Measurements from ENCODE around the gene LIMK2.
A peak's percentile ranks its signal among the peaks of the same experiment; 100 is the strongest.
"Not testable (repeated sequence)": the region's sequence is repeated elsewhere in the genome, so short reads cannot be mapped to it uniquely, and the experiment has no call there.

LIMK2 gene

DNA sequence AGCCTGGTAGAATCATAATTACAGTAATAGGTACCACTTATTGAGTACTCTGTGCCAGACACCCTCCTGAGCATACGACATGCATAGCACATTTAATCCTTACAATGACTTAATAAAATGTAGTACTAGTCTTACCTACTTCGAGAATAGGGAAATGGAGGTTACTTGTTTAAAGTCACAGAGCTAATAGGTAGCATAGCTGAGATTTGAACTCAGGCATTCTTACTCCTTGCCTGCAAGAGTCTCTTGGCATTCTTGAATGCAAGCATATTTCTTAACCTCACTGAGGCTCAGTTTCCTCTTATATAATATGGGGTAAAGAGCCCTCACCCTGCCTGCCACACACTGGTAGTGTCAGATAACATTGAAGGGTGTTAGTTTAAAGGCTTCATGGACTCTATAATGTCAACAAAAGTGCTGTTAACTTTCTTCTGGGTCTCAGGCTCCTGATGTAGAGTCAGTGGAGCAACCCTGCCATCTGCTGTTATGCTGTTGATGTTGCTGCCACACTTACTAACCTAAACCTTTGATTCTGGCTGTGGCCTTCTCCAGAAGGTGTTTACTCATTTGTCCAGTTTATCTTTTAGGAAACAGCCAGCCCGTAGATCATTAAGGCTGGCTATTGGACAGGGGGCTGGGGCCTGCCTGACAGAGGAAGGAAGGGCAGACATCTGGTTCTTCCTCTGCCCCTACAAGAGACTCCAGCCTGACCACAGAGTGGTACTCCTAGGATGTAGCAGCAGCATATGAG is 18.9 kb downstream of the LIMK2 start:
- TF ChIP-seq, protein P1, sequence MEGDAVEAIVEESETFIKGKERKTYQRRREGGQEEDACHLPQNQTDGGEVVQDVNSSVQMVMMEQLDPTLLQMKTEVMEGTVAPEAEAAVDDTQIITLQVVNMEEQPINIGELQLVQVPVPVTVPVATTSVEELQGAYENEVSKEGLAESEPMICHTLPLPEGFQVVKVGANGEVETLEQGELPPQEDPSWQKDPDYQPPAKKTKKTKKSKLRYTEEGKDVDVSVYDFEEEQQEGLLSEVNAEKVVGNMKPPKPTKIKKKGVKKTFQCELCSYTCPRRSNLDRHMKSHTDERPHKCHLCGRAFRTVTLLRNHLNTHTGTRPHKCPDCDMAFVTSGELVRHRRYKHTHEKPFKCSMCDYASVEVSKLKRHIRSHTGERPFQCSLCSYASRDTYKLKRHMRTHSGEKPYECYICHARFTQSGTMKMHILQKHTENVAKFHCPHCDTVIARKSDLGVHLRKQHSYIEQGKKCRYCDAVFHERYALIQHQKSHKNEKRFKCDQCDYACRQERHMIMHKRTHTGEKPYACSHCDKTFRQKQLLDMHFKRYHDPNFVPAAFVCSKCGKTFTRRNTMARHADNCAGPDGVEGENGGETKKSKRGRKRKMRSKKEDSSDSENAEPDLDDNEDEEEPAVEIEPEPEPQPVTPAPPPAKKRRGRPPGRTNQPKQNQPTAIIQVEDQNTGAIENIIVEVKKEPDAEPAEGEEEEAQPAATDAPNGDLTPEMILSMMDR (conservative IDR thresholded peaks at IDR 0.05; ENCODE audit: low read depth, low read length), result peak; percentile 97
- no peak overlapping the region for H3K4me3 ChIP-seq (ENCODE audit: low read depth, low read length)
- peak; percentile 88 for DNase-seq (ENCODE audit: low read depth)

- DNase-seq (ENCODE audit: low read depth), result no peak
- H3K4me3 ChIP-seq (ENCODE audit: low read depth, low read length), result no peak overlapping the region
- TF ChIP-seq, protein P1 (conservative IDR thresholded peaks at IDR 0.05; ENCODE audit: low read depth, low read length), result no peak
Measured at GRCh38 chr22:31233001-31233400, 20.9 kb downstream of the LIMK2 start.

- TF ChIP-seq, protein P1 (conservative IDR thresholded peaks at IDR 0.05; ENCODE audit: low read depth, low read length), result no peak
- peak; percentile 19 for DNase-seq (ENCODE audit: low read depth)
- no peak overlapping the region for H3K4me3 ChIP-seq (ENCODE audit: low read depth, low read length)
Measured at GRCh38 chr22:31235081-31235480, 23.0 kb downstream of the LIMK2 start.

GRCh38 chr22:31236044-31236443 is 23.9 kb downstream of the LIMK2 start:
- H3K4me3 ChIP-seq (ENCODE audit: low read depth, low read length); DNase-seq (ENCODE audit: low read depth): not testable (repeated sequence)

DNA sequence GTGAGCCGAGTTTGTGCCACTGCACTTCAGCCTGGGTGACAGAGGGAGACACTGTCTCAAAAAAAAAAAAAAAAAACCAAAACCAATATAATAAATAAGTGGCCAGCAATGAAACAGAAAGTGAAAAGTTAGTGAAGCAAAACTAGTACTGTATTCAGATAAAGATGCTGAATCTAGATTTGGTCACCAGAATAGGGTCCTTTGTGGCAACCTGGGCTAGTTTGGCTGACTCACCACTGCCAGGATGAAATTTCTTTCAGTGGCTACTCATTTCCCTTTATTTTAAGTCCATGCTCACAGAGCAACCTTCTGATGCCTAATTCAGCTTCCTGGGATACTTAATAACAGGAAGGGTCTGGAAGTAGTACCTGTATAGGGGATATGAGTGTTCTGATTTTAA is 26.0 kb downstream of the LIMK2 start:
- TF ChIP-seq, protein P1 (conservative IDR thresholded peaks at IDR 0.05; ENCODE audit: low read depth, low read length), result no peak
- DNase-seq (ENCODE audit: low read depth), result no peak
- H3K4me3 ChIP-seq (ENCODE audit: low read depth, low read length), result no peak overlapping the region

DNA sequence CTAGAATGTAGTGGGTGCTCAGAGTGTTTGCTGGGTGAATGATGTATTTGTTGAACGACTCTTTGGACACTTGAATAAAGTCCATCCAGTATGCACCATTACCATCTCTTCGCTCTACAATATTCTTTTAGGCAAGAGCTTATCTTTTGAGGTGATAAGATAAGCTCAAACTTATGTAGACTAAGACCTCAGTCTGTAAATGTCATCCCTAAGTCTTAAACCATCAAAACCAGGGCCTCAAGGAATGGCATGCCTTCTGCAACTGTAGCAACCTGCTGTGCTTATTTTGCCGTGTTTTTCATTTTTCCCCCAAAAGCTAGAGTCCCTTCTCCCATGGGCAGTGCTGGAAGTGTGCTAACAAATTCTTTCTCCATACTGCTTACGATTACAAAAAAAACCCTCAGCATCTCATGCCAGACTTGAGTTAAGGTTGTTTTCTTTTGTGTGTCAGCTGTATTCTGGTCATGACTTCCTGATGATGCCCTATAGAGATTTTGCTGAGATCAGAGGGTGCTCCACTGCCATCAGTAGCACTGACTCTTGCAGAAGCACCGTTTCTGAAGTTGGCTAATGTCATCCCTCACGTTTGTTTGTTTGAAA is 27.8 kb downstream of the LIMK2 start:
- peak; percentile 68 for DNase-seq (ENCODE audit: low read depth)
- TF ChIP-seq, protein P1 (conservative IDR thresholded peaks at IDR 0.05; ENCODE audit: low read depth, low read length), result no peak
- H3K4me3 ChIP-seq (ENCODE audit: low read depth, low read length), result no peak overlapping the region

DNA sequence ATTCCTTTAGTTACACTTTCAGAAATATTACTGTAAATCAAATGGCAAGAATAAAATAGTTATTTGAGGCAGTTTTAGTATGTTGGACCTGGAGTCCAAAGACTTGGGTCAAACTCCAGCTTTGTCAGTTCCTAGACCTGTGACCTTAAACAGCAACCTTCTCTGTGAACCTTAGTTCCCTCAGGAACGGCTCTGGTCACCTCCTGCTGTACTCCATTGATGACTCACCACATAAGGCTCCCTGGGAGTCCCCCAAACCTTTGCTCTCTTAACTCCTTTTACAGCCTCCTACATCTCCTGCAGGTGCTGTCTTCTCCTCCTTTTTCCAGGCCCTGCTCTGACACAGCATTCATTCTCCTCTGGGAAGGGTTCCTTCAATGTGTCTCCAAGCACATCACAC is 29.1 kb downstream of the LIMK2 start:
- TF ChIP-seq, protein P1 (conservative IDR thresholded peaks at IDR 0.05; ENCODE audit: low read depth, low read length), result no peak
- no peak overlapping the region for H3K4me3 ChIP-seq (ENCODE audit: low read depth, low read length)
- DNase-seq (ENCODE audit: low read depth), result peak; percentile 65
